Neutrophil (primary cell): ENCODE data around the gene SCFD2.

Source experiments
- H3K27ac ChIP-seq: fragments of 200-600 bp; sonication (generic); 2 replicates; pipeline ENCODE4 v1.5.1; 2016; ENCODE audit warnings: mild to moderate bottlenecking, moderate library complexity
- H3K27me3 ChIP-seq: fragments of 200-600 bp; sonication (generic); 2 replicates; pipeline ENCODE4 v1.6.0; 2016; ENCODE audit warnings: mild to moderate bottlenecking
- H3K36me3 ChIP-seq: fragments of 200-600 bp; sonication (generic); 2 replicates; pipeline ENCODE4 v1.5.1; 2017
- H3K4me1 ChIP-seq, 2 experiments: fragments of 200-600 bp in 1 of 2; sonication (generic) in 1 of 2; 1 replicate in 1 of 2; 2 replicates in 1 of 2; pipeline versions ENCODE4 v1.5.1 to v1.6.1; 2013 to 2016; ENCODE audit warnings: low read depth in 1 of 2, low read length in 1 of 2, mild to moderate bottlenecking in 1 of 2, moderate library complexity in 1 of 2; ENCODE audit not compliant: control insufficient read depth in 1 of 2, insufficient read depth in 1 of 2
- H3K4me3 ChIP-seq, 2 experiments: fragments of 200-600 bp in 1 of 2; sonication (generic) in 1 of 2; 1 replicate in 1 of 2; 2 replicates in 1 of 2; pipeline ENCODE4 v1.5.1; 2013 to 2016; ENCODE audit warnings: low read depth in 1 of 2, low read length in 1 of 2, mild to moderate bottlenecking in 1 of 2, moderate library complexity in 1 of 2
- H3K9me3 ChIP-seq: fragments of 200-600 bp; sonication (generic); 2 replicates; pipeline ENCODE4 v1.5.1; 2016
- TF ChIP-seq, protein P1 (sequence below): fragments of 200-600 bp; sonication (generic); IDR thresholded peaks from 2 replicates; pipeline ENCODE4 v1.5.1; 2016; ENCODE audit warnings: antibody characterized with exemption

SCFD2 gene

DNA sequence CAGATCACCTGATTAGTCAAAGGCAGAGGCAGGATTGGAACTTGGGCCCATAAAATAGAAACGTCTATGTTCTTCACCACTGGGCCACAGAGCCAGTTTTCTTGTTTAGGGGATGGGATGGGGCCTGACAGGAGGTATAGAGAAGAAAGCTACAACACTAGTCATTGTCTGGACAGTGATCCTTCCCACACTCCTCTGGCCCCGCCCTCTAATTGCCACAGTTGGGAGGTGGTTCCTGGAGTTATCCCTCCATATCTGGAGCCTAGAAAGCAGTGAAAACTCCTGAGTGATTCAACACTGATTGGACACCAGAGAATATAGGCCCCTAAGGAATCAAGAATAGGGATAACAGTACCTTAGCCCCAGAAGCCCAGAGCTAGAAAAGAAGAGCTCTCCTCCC is 480.9 kb downstream of the SCFD2 start:
- no peaks in the 10 kb centered on the region for H3K27me3 ChIP-seq
- TF ChIP-seq, protein P1, sequence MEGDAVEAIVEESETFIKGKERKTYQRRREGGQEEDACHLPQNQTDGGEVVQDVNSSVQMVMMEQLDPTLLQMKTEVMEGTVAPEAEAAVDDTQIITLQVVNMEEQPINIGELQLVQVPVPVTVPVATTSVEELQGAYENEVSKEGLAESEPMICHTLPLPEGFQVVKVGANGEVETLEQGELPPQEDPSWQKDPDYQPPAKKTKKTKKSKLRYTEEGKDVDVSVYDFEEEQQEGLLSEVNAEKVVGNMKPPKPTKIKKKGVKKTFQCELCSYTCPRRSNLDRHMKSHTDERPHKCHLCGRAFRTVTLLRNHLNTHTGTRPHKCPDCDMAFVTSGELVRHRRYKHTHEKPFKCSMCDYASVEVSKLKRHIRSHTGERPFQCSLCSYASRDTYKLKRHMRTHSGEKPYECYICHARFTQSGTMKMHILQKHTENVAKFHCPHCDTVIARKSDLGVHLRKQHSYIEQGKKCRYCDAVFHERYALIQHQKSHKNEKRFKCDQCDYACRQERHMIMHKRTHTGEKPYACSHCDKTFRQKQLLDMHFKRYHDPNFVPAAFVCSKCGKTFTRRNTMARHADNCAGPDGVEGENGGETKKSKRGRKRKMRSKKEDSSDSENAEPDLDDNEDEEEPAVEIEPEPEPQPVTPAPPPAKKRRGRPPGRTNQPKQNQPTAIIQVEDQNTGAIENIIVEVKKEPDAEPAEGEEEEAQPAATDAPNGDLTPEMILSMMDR, result no peak
- no peaks in the 10 kb centered on the region for H3K4me1 ChIP-seq
- peaks cover 3% of the 10 kb centered on the region for H3K9me3 ChIP-seq
- no peak overlapping the region for H3K4me3 ChIP-seq
- no peaks in the 10 kb centered on the region for H3K36me3 ChIP-seq
- no peak overlapping the region for H3K27ac ChIP-seq

DNA sequence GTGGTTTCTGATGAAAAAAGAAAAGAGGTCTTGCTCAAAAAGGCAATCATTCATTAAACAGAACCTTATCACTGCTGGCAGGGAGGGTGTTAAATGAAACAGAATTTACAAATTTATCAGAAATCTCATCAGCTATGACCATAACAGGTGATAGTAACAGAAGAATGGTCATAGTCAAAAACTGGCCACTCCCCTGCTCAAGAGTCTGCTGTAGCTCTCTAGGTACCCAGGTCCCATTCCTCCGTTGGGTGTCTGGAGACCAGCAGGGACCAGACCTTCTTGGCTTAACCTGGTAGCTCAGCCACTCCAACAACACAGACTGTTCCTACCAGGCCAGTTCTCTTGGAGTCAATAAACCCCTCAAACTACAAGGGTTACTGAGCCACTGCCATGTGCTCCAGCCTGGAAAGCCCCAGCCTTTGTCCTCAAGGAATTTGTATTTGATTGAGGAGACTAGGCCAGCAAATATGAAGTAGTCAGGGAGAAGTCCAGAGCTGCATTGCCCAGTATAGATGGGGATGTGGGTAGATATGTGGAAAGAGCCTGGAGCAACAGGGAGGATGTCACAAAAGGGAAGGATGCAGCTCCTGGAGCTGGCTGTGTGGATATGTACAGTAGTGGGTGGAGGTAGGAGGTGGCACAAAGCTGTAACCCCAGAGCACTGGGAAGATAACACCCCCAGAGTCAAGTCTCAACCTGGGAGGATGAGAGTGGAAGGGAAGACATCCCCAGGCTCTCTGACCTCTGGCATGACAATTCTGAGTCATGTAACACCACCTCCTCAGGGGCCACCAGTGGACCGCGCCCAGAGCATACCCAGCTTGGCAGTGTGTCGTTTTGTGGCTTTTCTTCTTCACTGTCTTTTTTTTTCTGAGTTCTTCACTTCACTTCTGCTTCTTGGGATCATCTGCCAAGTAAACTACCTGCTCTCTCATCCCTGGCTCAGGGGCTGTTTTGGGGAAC is 481.9 kb downstream of the SCFD2 start:
- Histone ChIP-seq H3K27me3 (no peaks in the 10 kb centered on the region), H3K4me3 (no peak overlapping the region), H3K9me3 (peaks cover 3% of the 10 kb centered on the region), H3K36me3 (no peaks in the 10 kb centered on the region), H3K27ac (no peak overlapping the region), H3K4me1 (no peaks in the 10 kb centered on the region)
- TF ChIP-seq, protein P1, result no peak

DNA sequence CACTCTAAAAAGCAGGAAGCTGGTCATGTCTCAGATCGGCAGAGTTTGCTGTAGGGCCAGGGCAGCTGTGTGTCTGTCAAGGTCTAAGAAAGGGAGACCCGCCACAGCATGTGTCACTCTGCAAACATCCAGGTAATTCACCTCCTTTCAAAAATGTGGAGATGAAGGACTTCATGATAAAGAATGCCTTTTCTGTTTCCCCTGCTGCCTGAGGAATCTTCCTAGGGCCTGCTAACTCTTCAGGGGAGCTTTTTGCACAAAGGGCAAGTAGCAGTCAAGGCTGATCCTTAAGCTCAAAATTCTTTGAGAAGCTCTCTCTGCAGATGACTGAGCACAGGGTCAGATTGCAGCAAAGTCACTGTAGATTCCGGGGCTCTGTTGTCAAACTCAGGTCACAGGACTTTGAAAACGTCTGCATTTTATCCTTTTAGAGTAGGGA is 482.7 kb downstream of the SCFD2 start:
- Histone ChIP-seq H3K9me3 (peaks cover 3% of the 10 kb centered on the region), H3K4me3 (no peak overlapping the region), H3K27ac (no peak overlapping the region), H3K36me3 (no peaks in the 10 kb centered on the region), H3K27me3 (no peaks in the 10 kb centered on the region), H3K4me1 (no peaks in the 10 kb centered on the region)
- TF ChIP-seq, protein P1, result no peak

DNA sequence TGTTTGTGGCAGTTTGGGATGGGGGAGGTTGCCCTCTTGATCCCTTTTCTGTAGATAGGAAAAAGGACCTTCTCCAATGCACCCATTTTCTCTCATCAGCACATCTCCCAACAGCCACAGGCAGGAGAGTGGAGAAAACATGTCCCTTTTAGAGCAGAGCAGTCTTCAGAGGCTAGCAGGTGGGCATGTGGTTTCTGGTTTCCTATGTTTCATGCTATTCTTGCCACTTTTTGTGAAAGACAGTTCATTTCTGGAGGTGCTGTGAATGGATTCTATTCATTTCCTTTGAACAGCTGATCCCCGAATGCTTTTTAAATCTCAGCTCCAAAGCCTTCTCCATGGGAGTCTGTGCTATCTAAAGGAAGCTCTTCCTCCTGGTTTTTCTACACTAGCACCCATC is 484.9 kb downstream of the SCFD2 start:
- Histone ChIP-seq H3K27me3 (no peaks in the 10 kb centered on the region), H3K4me1 (no peaks in the 10 kb centered on the region), H3K9me3 (no peaks in the 10 kb centered on the region), H3K36me3 (no peaks in the 10 kb centered on the region), H3K4me3 (no peak overlapping the region), H3K27ac (no peak overlapping the region)
- TF ChIP-seq, protein P1, result no peak

DNA sequence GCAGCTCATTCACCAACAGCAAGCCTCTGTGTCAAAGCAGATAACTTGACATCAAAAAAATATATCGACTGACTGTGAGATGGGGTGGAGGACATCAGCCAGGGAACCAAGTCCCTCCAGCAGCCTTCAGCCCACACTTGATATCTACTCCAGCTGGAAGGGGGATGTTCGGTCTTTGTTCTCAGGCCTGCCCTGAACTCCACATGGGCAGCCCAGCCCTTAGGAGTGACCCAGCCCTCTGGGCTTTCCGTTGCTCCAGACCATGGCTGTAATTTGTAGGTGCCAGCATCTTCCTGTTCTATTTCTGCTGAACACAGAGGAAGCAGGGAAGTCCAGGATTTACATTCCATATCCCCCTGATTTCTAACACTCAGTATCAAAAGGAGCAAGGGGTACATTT is 486.4 kb downstream of the SCFD2 start:
- H3K4me1 ChIP-seq, result no peaks in the 10 kb centered on the region
- no peaks in the 10 kb centered on the region for H3K27me3 ChIP-seq
- H3K27ac ChIP-seq, result no peak overlapping the region
- H3K36me3 ChIP-seq, result no peaks in the 10 kb centered on the region
- no peak overlapping the region for H3K4me3 ChIP-seq
- no peaks in the 10 kb centered on the region for H3K9me3 ChIP-seq
- TF ChIP-seq, protein P1, result no peak
